ENCODE measurements around the gene DCUN1D3.
"Not testable (repeated sequence)": the region's sequence is repeated elsewhere in the genome, so short reads cannot be mapped to it uniquely, and the experiment has no call there.

DCUN1D3 gene

DNA sequence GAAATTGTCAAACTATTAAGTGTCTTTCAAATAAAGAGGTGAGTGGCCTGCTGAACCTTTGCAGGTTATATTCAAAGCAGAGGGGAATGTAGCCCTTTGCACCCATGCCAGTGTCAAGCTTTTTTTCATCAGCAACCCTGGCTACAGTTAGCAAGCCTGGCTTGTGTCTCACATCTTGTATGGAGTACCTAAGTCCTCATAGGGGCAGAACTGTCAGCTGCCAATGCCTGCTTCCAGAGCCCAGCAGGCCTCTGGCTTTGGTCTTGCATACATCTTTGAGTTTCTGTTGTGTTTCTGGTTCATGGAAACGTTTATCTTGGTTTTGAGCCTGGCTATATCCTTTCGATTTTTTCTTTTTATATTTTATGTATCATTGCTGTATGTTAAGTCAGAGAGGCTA is 67.1 kb downstream of the DCUN1D3 start:
- DNase-seq (ENCODE audit: low read depth in 1 of 2, low spot score in 1 of 2), result no peak

DNA sequence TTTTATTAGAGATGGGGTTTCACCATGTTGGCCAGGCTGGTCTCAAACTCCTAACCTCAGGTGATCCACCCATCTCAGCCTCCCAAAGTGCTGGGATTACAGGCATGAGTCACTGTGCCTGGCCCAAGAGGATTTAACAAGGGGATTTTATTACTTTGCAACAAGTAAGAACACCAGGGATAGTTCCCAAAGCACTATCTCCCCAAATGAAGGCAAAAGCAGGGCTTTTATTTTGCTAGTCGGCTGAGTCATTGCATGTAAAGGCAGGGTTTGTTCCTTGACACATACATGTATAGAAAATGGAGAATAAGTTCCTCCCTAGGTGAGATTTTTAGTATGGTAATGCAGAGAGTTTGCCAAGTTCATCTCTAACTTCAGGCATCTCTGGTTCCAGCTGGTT is 69.8 kb downstream of the DCUN1D3 start:
- DNase-seq (ENCODE audit: low read depth in 1 of 2, low spot score in 1 of 2), result no peak

DNA sequence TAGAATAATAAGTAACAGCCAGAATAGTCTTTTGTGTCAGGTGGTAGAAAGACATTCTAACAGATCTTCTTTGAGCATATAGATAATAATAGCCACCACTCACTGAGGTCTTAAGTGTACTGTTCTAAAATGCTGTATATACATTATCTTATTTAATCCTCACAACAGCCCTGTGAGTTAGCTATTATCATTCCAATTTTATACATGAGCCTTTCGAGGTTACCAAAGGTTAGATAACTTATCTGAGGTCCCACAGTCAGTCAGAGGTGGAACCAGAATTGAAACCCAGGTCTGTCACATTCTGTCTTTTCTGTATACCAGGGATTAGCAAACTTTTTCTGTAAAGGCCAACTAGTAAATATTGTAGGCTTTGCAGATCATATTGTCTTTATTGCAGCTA is 70.6 kb downstream of the DCUN1D3 start:
- no peak for DNase-seq (ENCODE audit: low read depth in 1 of 2, low spot score in 1 of 2)

DNA sequence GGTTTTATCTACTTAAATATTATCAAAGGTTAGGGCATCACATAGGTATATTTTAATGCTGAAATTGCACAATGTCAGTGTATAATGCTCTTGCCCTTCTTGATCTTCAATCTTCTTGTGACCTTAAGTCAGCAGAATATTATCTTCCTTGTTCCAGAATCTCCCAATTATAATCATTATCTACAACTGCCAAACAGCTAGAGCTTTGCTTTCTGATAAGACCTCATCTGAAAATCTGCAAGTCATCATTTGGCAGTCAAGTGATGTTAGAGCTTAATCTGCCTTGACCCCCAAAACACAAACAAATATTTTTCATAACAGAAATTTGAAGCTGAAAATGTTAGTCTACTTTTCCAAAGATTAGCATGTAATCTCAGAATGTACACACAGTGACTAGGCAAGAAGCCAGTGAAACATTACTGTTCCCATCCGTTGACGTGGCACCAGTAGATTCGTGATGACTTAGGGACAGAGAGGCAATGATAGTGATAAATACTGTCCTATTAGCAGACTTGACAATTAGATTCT is 74.1 kb downstream of the DCUN1D3 start:
- no peak for DNase-seq (ENCODE audit: low read depth in 1 of 2, low spot score in 1 of 2)

DNA sequence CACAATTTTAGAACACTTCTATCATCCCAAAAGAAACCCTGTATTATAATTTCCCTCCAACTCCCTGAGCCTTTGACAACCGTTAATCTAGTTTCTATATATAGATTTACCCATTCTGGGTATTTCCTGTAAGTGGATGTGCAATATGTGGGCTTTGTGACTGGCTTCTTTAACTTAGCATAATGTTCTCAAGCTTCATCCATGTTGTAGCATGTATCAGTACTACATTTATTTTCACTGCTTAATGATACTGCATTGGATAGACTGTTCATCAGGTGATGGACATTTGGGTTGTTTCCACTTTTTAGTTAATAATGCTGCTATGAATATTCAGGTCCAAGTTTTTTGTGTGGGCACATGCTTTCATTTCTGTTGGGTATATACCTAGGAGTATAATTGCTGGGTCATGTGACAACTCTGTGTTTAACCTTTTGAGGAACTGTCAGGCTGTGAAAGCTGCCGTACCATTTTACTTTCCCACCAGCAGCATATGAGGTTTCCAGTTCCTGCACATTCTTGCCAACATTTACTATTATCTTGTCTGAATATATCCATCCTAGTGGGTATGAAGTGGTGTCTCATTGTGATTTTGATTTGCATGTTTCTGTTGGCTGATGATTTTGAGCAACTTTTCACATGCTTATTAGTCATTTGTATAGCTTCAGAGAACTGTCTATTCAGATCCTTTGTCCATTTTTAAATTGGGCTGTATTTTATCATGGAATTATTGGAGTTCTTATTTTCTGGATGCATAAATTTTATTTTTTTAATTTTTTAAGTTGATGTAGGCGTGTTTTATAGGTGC is 77.4 kb downstream of the DCUN1D3 start:
- DNase-seq (ENCODE audit: low read depth in 1 of 2, low spot score in 1 of 2), result no peak

DNA sequence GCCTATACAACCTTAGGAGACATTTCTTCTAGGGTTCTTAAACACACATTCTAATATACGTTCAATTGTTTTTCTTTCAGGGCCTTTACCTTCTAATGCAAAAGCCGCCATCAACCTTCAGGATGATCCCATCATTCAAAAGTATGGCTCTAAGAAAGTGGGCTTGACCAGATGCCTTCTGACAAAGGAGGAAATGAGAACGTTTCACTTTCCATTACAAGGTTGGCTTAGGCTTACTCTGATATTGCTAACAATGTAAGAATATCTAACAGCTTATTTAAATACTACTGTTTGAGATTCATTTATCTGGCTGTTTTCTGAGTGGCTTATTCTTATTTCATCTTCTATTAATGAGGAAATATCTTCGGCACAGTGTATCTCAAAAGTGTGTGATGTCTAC is 78.5 kb downstream of the DCUN1D3 start:
- no peak for DNase-seq (ENCODE audit: low read depth in 1 of 2, low spot score in 1 of 2)

DNA sequence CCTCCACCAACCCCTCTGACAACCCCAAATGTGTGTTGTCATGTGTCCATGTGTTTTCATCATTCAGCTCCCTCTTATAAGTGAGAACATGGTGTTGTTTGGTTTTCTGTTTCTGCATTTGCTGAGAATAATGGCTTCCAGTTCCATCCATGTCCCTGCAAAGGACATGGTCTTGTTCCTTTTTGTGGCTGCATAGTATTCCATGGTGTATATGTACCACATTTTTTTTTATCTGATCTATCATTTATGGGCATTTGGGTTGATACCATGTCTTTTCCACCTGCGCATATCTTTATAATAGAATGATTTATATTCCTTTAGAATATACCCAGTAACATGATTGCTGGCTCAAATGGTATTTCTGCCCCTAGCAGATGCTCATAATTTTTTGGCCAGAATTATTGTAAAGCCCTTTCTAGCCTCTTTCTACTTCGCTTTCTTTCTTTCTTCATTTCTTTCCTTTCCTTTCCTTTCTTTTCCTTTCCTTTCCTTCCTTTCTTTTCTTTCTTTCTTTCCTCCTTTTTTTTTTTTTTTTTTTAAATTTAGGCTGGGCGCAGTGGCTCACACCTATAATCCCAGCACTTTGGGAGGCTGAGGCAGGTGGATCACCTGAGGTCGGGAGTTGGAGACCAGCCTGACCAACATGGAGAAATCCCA is 81.1 kb downstream of the DCUN1D3 start:
- DNase-seq (ENCODE audit: low read depth in 1 of 2, low spot score in 1 of 2), result no peak

DNA sequence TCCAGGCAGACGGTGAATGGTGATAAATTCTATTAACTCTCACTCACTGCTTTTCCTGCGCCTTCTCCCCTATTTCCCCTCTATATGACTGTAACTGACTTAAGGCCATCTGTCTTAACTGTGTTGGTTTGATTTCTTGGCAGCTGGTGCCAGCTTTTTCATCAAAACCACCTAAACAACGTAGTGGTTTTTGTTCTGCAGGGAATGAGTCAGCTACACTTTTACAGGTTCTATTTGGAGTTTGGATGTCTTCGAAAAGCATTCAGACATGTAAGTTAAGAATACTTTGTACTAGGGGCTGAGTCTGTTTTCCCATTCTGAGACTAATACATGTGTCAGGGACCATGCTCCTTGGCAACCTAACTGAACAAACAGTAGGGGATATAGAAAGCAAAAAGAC is 85.4 kb downstream of the DCUN1D3 start:
- DNase-seq (ENCODE audit: low read depth in 1 of 2, low spot score in 1 of 2), result no peak

DNA sequence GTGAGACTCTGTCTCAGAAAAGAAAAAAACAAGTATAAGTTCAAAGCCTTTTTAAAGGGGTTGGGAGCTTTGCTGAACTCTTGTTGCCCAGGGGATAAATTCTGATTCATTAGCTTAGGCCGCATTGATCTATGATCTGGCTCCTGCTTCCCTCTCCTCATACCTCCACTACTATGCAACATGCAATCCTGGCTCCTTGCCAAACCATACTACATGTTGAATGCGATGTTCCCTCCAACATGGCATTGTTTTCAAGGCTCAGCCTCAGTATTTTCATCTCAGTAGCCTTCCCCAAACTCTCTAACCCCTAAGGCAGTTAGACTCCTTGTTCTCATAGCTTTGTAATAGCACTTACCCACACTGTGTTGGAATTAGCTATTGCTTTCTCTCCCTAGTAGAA is 87.6 kb downstream of the DCUN1D3 start:
- DNase-seq (ENCODE audit: low read depth in 1 of 2, low spot score in 1 of 2), result no peak

DNA sequence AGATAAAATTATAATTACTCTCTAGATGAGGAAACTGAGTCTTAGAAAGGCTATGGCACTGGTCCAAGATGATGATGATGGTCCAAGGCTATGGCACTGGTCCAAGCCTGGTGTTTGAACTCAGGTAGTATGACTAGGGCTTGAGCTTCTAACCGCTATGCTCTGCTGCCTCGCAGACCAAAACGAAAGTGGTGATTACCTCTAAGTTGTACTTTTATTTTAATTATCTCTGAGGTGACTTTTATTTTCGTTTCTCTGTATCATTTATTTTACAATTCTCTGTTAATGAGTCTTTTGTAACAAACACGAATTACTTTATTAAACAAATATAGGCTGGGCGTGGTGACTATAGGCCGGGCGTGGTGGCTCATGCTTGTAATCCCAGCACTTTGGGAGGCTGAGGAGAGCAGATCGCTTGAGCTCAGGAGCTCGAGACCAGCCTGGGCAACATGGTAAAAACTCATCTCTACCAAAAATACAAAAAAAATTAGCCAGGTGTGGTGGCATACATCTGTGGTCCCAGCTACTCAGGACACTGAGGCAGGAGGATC is 88.2 kb downstream of the DCUN1D3 start:
- no peak for DNase-seq (ENCODE audit: low read depth in 1 of 2, low spot score in 1 of 2)

DNA sequence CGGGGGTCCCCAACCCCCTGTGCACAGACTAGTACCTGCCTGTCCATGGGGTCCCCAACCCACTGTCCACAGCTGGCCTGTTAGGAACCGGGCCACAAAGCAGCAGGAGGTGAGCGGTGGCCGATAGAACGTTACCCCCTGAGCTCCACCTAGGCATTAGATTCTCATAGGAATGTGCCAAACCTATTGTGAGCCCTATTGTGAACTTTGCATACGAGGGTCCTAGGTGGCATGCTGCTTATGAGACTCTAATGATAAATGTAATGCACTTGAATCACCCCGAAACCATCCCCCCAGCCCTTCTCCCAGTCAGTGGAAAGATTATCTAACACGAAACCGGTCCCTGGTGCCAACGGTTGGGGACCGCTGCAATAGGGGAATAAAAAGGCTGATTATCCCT is 92.3 kb downstream of the DCUN1D3 start:
- DNase-seq (ENCODE audit: low read depth in 1 of 2, low spot score in 1 of 2), result no peak

DNA sequence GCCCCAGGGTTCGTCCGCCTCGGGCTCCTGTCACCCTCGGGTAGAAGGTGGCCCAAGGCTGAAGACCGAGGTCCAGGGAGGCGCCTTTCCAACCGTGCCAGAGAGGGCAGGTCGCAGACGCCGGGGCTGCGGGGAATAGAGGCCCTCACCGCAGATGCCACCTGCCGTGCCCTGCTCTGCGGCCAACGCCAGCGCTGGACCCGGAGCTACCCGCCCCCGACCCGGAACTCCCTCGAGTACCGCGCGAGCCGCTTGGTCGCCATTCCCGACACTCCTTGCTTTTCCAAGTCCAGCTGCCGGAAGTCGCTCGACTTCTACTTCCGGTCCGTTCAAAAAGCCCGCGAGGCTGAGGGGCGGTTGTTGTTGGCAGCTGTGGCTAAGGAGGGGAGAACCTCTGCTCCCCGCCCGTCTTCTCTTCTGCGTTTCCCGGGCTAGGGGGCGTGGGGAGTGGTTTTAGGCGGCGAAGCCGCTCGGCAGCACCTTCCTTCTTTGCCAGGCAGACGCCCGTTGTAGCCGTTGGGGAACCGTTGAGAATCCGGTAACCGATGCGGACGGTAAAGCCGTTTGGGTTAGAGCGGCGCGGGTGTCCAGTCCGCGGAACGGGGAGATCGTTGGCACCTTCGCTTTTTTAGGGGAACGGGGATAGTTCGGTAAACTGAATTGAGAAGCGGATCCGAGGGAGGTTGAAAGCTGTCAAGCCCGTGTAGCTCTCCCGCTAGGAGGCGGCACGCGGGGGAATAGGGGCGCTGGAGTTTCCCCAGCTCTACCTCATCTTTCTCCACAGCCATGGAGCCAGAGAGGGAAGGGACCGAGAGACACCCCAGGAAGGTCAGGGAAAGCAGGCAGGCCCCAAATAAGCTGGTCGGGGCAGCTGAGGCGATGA is 93.7 kb downstream of the DCUN1D3 start, which contains the start of the genes ERI2 and REXO5:
Gene ERI2 (minus strand): TSS at position 305 of the 883 bp plus-strand sequence. CDS start 42 bp downstream, at position 263.
Gene REXO5 (plus strand): TSS at position 360 of the 883 bp plus-strand sequence. CDS start 427 bp downstream, at position 787.
- peak; percentile 36 to 55 for DNase-seq (ENCODE audit: low read depth in 1 of 2, low spot score in 1 of 2)

DNA sequence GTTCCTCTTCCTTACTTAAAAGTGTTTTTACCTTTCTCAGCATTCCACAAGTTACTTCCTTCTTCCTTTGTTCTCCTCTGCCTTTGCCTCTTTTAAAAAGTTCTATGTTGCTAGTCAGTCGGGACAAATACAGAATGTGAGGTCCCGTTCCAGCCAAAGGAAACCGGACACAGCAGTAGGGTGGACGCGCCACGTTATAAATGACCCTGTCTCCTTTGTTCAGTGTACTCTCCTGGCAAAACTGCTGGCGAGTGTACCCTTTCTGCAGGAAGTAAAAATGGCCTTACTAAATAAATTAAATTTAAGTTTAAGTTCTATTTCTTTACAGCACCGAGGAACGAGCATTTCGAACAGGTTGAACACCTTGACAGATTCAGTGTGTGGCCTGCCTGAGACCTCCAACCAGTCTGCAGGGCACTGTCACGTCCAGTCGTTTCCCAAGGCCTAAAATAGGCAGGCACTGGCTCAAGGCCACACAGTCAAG is 94.4 kb downstream of the DCUN1D3 start:
- not testable (repeated sequence) for DNase-seq (ENCODE audit: low read depth in 1 of 2, low spot score in 1 of 2)

Measured in stimulated activated CD4-positive, alpha-beta T cell treated with anti-CD3 and anti-CD28 coated beads, Interleukin-15, amount 100 ng/mL, for 1 hour (primary cell).